BJ (cell line): ENCODE data around the gene SIGLEC12. TPM values are rescaled to one million over a fixed set of nuclear protein-coding genes. Genes with fewer than 3 reads are reported as not detected.
A peak's percentile ranks its signal among the peaks of the same experiment; 100 is the strongest.

Experiments
- CTCF ChIA-PET: fragments of 350-600 bp; formaldehyde crosslinking; extraction: SDS; loops from one replicate; lab custom pipeline; 2021; ENCODE audit warnings: antibody characterized with exemption, inconsistent platforms; lab: Yijun Ruan, JAX
- POLR2A ChIA-PET: fragments of 300-600 bp; sonication (Branson Sonifier 250); formaldehyde crosslinking; extraction: SDS; loops from one replicate; lab custom pipeline; 2021; ENCODE audit warnings: antibody characterized with exemption; lab: Charles Lee
- DNase-seq: peaks from one replicate; pipeline ENCODE4 v3.0.0-alpha.2; 2011; ENCODE audit warnings: low read depth
- H3K27me3 ChIP-seq: 2 replicates; pipeline ENCODE4 v1.6.0; 2011; ENCODE audit warnings: low read length; ENCODE audit not compliant: control insufficient read depth, insufficient read depth
- H3K36me3 ChIP-seq: 2 replicates; pipeline ENCODE4 v1.5.1; 2011; ENCODE audit warnings: low read length; ENCODE audit not compliant: control insufficient read depth, insufficient read depth
- H3K4me3 ChIP-seq: 2 replicates; pipeline ENCODE4 v1.5.1; 2011; ENCODE audit warnings: low read depth, mild to moderate bottlenecking, control low read depth, low read length
- CTCF ChIP-seq: IDR thresholded peaks from 2 replicates; pipeline ENCODE4 v1.5.1; 2011; ENCODE audit warnings: low read depth, mild to moderate bottlenecking, control low read depth, inconsistent platforms, low read length, moderate library complexity; ENCODE audit not compliant: insufficient read depth
- polyA plus RNA-seq: library from polyadenylated mRNA; depleted of rRNA; stranded (reverse); fragments of >200 nt; gene quantifications from 2 replicates; pipeline ENCODE4 v1.2.3, GENCODE V29; 2011

SIGLEC12 gene
- polyA plus RNA-seq, 1 experiment, result not detected

- no peak for DNase-seq
- ChIA-PET POLR2A (no interaction called here), CTCF (interaction anchor here (0.8 to 1.5 kb wide), 6 partner anchors 8 to 143 kb away, joined by 3 to 8 read pairs (median 3); no protein-coding TSS in a partner anchor)
- no peak overlapping the region for H3K4me3 ChIP-seq
- no peaks in the 10 kb centered on the region for H3K36me3 ChIP-seq
- TF ChIP-seq CTCF, result no peak
- H3K27me3 ChIP-seq, result no peaks in the 10 kb centered on the region
Observed at GRCh38 chr19:51513968-51514367, 12.4 kb upstream of the SIGLEC12 start.

- Histone ChIP-seq H3K4me3 (no peak overlapping the region), H3K27me3 (no peaks in the 10 kb centered on the region), H3K36me3 (no peaks in the 10 kb centered on the region)
- TF ChIP-seq CTCF, result peak; percentile 11; the same call in 1 of the 2 replicates
- CTCF ChIA-PET, result no interaction called here
- no peak for DNase-seq
- POLR2A ChIA-PET, result no interaction called here
Observed at GRCh38 chr19:51511353-51511752, 9.8 kb upstream of the SIGLEC12 start.

- DNase-seq, result no peak
- H3K4me3 ChIP-seq, result no peak overlapping the region
- TF ChIP-seq CTCF, result no peak
- no peaks in the 10 kb centered on the region for H3K36me3 ChIP-seq
- POLR2A ChIA-PET, result no interaction called here
- CTCF ChIA-PET, result no interaction called here
- no peaks in the 10 kb centered on the region for H3K27me3 ChIP-seq
Observed at GRCh38 chr19:51509823-51510660, 8.4 kb upstream of the SIGLEC12 start.

- no peak for TF ChIP-seq CTCF
- DNase-seq, result no peak
- ChIA-PET POLR2A (no interaction called here), CTCF (interaction anchor here (2.0 kb wide), 1 partner anchor 8 kb away, joined by 6 read pairs; no protein-coding TSS in a partner anchor)
- Histone ChIP-seq H3K4me3 (no peak overlapping the region), H3K27me3 (no peaks in the 10 kb centered on the region), H3K36me3 (no peaks in the 10 kb centered on the region)
Observed at GRCh38 chr19:51508059-51508733, 6.6 kb upstream of the SIGLEC12 start.

- CTCF ChIA-PET, result interaction anchor here (0.6 to 2.0 kb wide), 4 partner anchors 8 to 156 kb away, joined by 3 to 6 read pairs (median 4); no protein-coding TSS in a partner anchor
- DNase-seq, result no peak
- Histone ChIP-seq H3K4me3 (no peak overlapping the region), H3K27me3 (no peaks in the 10 kb centered on the region), H3K36me3 (no peaks in the 10 kb centered on the region)
- TF ChIP-seq CTCF, result no peak
- POLR2A ChIA-PET, result no interaction called here
Observed at GRCh38 chr19:51507640-51508058, 6.0 kb upstream of the SIGLEC12 start.
